Karpas-422 (cell line): ENCODE measurements around the gene DPH1. TPM values are rescaled to one million over a fixed set of nuclear protein-coding genes. Genes with fewer than 3 reads are reported as not detected.

ENCODE experiments used
- small RNA-seq: library from RNA; depleted of rRNA; stranded (forward); fragments of <200 nt; gene quantifications from one replicate; pipeline ENCODE3, GENCODE V24; 2014
- total RNA-seq: library from RNA; depleted of rRNA; stranded (reverse); fragments of >200 nt; shearing (Covaris generic); gene quantifications from 2 replicates; pipeline ENCODE4 v1.2.3, GENCODE V29; 2014; ENCODE audit warnings: low replicate concordance; rRNA removed

Gene DPH1
- total RNA-seq, 1 experiment from 2014 or later, result 37.5 TPM

Small RNAs within 50 kb of the gene (small RNA-seq; reads per million reads assigned to genes)
- gene AC090617.9 (not detected), gene MIR132 (3.0 reads per million, percentile 66 among the genes with 10 or more reads in this experiment), gene MIR212 (1.5 reads per million, percentile 42 among the genes with 10 or more reads in this experiment), gene OVCA2 (not detected)

Other genes starting within 250 kb of the DPH1 start
- gene SMYD4, start 200.3 kb upstream of the DPH1 start, total RNA-seq, result 13.9 and 23.2 TPM in 2 replicates
- 40.4 and 63.9 TPM in 2 replicates for gene RPA1, start 200.1 kb upstream of the DPH1 start, total RNA-seq
- 0.11 and 0.30 TPM in 2 replicates for gene RTN4RL1, start 4.8 kb upstream of the DPH1 start, total RNA-seq
- 49.1 and 50.2 TPM in 2 replicates for gene OVCA2, start 11.9 kb downstream of the DPH1 start, total RNA-seq
- gene HIC1, start 24.9 kb downstream of the DPH1 start, total RNA-seq, result 3.2 and 13.9 TPM in 2 replicates